ENCODE measurements around the gene SSX5. TPM values are rescaled to one million over a fixed set of nuclear protein-coding genes. Genes with fewer than 3 reads are reported as not detected.
"Not testable (repeated sequence)": the region's sequence is repeated elsewhere in the genome, so short reads cannot be mapped to it uniquely, and the experiment has no call there.

The SSX5 gene, protein sequence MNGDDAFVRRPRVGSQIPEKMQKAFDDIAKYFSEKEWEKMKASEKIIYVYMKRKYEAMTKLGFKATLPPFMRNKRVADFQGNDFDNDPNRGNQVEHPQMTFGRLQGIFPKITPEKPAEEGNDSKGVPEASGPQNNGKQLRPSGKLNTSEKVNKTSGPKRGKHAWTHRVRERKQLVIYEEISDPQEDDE
- not detected for total RNA-seq

DNA sequence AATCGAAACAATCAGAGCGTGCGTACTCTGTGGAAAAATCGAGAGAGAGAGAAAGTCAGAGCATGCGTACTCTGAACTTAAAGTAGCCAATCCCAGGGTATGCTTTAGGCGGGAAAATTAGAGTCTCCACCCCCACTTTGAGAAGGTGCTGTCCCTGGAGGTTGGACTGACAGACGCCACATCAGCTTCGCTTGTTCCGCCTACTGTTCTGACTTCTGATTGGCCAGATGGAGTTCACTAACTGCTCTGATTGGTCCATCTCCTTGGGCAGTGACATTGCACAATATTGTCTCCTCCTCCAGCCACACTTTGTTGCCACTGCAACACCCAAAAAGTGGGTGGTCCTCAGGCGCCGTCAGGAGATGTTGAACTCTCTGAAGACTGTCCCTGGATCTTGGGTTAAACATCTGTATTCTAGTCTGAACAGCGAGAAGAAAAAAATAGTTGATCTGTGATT is at the start of gene SSX5:
TSS of gene SSX5 (minus strand) at position 51 of the 457 bp plus-strand sequence. CDS start 1,437 bp downstream, outside the sequence.
- Mint-ChIP-seq H3K4me3 (no peak within 1 kb of the TSS), H3K4me1 (no peaks in the 10 kb centered on the region), H3K27me3 (no peaks in the 10 kb centered on the region), H3K9me3 (no peaks in the 10 kb centered on the region), H3K27ac (no peak within 1 kb of the TSS), H3K36me3 (ENCODE audit: low read depth) (no peaks in the 10 kb centered on the region)
- ATAC-seq (replicated peaks) = no peak

DNA sequence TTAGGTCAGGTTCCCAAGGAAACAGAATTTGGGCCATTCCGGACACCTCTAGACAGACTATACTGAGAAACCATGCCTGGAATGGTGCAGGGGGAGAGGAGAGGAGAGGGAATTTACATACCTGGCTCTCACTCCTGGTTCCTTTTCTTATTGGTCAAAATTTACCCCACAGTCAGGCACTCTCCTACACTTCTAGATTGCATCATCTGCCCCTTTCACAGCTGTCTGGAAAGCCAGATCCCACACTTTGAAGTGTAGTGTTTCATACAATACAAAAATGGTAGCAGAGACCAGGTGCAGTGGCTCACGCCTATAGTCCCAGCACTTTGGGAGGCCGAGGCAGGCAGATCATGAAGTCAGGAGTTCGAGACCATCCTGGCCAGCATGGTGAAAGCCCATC is 27.6 kb upstream of the SSX5 start:
- not testable (repeated sequence) for H3K27me3 Mint-ChIP-seq; H3K36me3 Mint-ChIP-seq (ENCODE audit: low read depth); H3K4me1 Mint-ChIP-seq; ATAC-seq (replicated peaks); H3K9me3 Mint-ChIP-seq; H3K27ac Mint-ChIP-seq; H3K4me3 Mint-ChIP-seq

DNA sequence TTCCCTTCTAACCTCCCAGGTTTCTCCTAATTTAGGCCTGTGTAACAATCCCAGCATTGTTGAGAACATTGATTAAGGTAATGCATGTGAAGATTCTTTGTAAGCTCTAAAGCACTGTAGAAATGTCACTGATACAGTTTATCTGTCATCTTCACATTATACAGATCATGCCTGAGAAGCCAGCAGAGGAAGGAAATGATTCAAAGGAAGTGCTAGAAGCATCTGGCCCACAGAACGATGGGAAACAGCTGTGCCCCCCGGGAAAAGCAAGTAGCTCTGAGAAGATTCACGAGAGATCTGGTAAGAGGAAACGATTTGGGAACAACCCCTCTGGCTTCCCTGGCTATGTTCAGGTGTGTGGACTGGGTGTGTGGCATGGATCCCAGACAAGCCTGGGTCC is 17.7 kb upstream of the SSX5 start:
- H3K9me3 Mint-ChIP-seq; H3K4me1 Mint-ChIP-seq; H3K36me3 Mint-ChIP-seq (ENCODE audit: low read depth); H3K27ac Mint-ChIP-seq; H3K4me3 Mint-ChIP-seq; ATAC-seq (replicated peaks); H3K27me3 Mint-ChIP-seq: not testable (repeated sequence)

DNA sequence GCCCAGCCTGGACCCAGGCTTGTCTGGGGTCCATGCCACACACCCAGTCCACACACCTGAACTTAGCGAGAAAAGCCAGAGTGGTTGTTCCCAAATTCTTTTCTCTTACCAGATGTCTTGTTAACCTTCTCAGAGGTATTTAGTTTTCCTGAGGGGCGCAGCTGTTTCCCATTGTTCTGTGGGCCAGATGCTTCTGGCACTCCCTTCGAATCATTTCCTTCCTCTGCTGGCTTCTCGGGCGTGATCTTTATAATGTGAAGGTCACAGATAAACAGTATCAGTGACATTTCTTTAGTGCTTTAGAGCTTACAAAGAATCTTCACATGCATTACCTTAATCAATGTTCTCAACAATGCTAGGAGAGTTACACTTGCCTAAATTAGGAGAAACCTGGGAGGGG is 6.6 kb downstream of the SSX5 start:
- ATAC-seq (replicated peaks); H3K4me3 Mint-ChIP-seq; H3K36me3 Mint-ChIP-seq (ENCODE audit: low read depth); H3K9me3 Mint-ChIP-seq; H3K4me1 Mint-ChIP-seq; H3K27me3 Mint-ChIP-seq; H3K27ac Mint-ChIP-seq: not testable (repeated sequence)

DNA sequence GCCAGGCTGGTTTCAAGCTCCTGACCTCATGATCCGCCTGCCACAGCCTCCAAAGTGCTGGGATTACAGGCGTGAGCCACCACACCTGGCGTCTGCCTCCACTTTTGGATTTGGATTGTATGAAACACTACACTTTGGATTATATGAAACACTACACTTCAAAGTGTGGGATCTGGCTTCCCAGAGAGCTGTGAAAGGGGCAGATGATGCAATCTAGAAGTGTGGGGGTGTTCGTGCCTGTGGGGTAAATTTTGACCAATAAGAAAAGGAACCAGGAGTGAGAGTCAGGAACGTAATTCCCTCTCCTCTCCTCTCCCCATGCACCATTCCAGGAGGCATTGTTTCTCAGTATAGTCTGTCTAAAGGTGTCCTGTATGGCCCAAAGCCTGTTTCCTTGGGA is 14.7 kb downstream of the SSX5 start:
- not testable (repeated sequence) for H3K27me3 Mint-ChIP-seq; H3K9me3 Mint-ChIP-seq; H3K4me1 Mint-ChIP-seq; H3K36me3 Mint-ChIP-seq (ENCODE audit: low read depth); ATAC-seq (replicated peaks); H3K4me3 Mint-ChIP-seq; H3K27ac Mint-ChIP-seq

DNA sequence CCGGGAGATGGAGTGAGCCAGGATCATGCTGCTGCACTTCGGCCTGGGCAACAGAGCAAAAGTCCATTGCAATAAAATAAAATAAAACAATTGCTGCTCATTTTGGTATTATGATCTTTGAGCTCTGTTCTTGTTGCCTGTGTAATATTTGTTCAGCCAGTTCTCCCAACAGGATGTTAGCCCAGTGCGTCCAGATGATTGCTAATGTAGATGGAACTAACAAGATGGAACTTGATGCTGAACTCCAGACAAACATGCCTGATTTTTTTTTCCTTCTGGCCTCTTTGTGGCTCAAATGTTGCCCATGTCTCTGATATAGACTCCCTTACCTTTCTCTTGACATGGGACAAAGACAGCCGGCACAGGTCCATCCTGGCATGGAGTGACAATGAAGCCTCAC is 15.8 kb downstream of the SSX5 start:
- no peak overlapping the region for H3K27ac Mint-ChIP-seq
- H3K4me1 Mint-ChIP-seq = no peaks in the 10 kb centered on the region
- no peak overlapping the region for H3K4me3 Mint-ChIP-seq
- H3K36me3 Mint-ChIP-seq (ENCODE audit: low read depth) = no peaks in the 10 kb centered on the region
- no peak for ATAC-seq (replicated peaks)
- H3K27me3 Mint-ChIP-seq = peaks cover 4% of the 10 kb centered on the region
- no peaks in the 10 kb centered on the region for H3K9me3 Mint-ChIP-seq

DNA sequence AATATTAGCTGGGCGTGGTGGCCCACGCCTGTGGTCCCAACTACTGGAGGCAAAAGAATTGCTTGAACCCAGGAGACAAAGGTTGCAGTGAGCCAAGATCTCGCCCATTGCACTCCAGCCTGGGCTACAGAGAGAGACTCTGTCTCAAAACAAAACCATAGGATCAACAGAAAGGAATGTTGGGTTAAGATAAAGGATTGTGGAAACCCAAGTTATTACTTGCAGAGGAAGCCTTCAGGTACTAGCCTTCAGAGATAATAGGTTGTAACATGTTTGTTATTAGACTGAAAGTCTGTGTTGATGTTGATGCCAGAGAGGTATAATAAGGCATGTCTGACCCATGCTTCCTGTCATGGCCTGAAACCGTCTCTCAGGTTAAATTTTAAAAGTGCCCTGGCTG is 16.9 kb downstream of the SSX5 start:
- Mint-ChIP-seq H3K4me3 (no peak overlapping the region), H3K9me3 (no peaks in the 10 kb centered on the region), H3K27me3 (no peaks in the 10 kb centered on the region), H3K27ac (no peak overlapping the region), H3K36me3 (ENCODE audit: low read depth) (no peaks in the 10 kb centered on the region), H3K4me1 (no peaks in the 10 kb centered on the region)
- ATAC-seq (replicated peaks) = no peak

DNA sequence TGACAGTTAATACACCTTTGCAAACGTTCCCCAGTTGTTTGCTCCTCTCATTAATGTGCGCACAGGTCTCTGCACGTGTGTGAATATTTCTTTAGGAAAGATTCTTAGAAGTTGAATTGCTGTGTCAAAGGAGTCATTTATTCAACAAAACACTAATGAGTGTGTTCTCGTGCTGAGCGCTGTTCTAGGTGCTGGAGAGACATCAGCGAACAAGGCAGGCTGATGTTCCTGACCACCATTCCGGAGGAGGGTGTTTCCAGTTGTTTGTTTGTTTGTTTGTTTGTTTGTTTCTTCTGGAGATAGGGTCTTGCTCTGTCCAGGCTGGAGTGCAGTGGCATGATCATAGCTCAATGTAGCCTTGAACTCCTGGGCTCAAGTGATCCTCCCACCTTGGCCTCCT is 30.3 kb downstream of the SSX5 start:
- H3K27me3 Mint-ChIP-seq; H3K9me3 Mint-ChIP-seq; H3K4me3 Mint-ChIP-seq; H3K4me1 Mint-ChIP-seq; H3K36me3 Mint-ChIP-seq (ENCODE audit: low read depth); ATAC-seq (replicated peaks); H3K27ac Mint-ChIP-seq: not testable (repeated sequence)

DNA sequence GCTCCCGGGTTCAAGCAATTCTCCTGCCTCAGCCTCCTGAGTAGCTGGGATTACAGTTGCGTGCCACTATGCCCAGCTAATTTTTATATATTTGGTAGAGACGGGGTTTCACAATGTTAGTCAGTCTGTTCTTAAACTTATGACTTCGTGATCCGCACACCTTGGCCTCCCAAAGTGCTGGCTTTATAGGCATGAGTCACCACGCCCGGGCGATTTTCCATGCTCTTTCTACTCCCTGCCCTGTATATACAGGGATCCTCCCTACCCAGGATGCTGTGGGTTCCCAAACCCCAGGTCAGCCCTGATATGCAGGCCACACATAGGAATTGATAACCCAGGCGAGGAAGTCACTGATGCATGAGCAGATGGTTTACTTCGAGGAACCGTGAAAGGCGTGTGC is 31.4 kb downstream of the SSX5 start:
- Mint-ChIP-seq H3K27me3 (no peaks in the 10 kb centered on the region), H3K9me3 (no peaks in the 10 kb centered on the region), H3K27ac (no peak overlapping the region), H3K4me3 (no peak overlapping the region), H3K4me1 (no peaks in the 10 kb centered on the region), H3K36me3 (ENCODE audit: low read depth) (no peaks in the 10 kb centered on the region)
- ATAC-seq (replicated peaks) = no peak

DNA sequence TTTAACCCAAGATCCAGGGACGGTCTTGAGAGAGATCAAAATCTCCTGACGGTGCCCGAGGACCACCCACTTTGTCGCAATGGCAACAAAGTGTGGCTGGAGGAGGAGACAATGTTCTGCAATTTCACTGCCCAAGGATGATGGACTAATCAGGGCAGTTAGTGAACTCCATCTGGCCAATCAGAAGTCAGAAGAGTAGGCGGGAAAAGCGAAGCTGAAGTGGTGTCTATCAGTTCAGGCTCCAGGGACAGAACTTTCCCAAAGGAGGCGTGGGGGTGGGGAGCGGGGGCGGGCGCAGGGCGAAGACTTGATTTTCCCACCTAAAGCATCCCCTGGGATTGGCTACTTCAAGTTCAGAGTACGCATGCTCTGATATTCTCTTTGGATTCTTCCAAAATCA is 40.6 kb downstream of the SSX5 start:
- no peaks in the 10 kb centered on the region for H3K9me3 Mint-ChIP-seq
- H3K36me3 Mint-ChIP-seq (ENCODE audit: low read depth) = no peaks in the 10 kb centered on the region
- ATAC-seq (replicated peaks) = no peak
- no peak overlapping the region for H3K27ac Mint-ChIP-seq
- no peak overlapping the region for H3K4me3 Mint-ChIP-seq
- H3K4me1 Mint-ChIP-seq = no peaks in the 10 kb centered on the region
- H3K27me3 Mint-ChIP-seq = no peaks in the 10 kb centered on the region

DNA sequence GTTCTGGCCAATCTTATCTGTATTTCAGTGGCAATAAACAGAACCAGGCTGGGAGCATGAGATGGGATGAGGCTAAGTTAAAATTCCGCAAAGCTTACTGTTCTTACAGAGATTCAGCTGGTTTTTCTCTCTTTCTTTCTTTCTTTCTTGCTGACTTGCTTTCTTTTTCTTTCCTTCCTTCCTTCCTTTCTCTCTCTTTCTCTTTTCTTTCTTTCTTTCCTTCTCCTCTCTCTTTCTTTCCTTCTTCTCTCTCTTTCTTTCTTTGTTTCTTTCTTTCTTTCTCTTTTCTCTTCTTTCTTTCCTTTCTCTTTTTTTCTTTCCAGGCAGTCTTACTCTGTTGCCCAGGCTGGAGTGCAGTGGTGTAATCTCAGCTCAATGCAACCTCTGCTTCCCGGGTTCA is 41.8 kb downstream of the SSX5 start:
- Mint-ChIP-seq H3K36me3 (ENCODE audit: low read depth) (no peaks in the 10 kb centered on the region), H3K9me3 (no peaks in the 10 kb centered on the region), H3K4me3 (no peak overlapping the region), H3K4me1 (no peaks in the 10 kb centered on the region), H3K27me3 (no peaks in the 10 kb centered on the region), H3K27ac (no peak overlapping the region)
- no peak for ATAC-seq (replicated peaks)

DNA sequence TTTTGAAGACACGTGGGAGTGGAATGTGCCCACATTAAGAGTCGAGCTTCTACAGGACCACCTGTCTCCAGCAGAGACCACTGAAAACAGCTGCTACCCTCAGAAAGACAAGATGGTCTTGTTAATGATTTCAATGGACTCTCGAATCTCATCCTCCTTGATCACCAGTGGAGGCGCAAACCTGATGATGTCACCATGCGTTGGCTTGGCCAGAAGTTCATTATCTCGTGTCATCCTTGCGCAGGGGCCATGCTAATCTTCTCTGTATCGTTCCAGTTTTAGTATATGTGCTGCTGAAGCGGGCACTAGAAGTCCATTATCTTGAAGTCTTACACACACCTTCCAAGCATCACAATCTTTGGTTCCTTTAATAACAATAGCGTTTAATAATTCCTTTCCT is 42.8 kb downstream of the SSX5 start:
- Mint-ChIP-seq H3K4me3 (no peak overlapping the region), H3K27me3 (no peaks in the 10 kb centered on the region), H3K36me3 (ENCODE audit: low read depth) (no peaks in the 10 kb centered on the region), H3K4me1 (no peaks in the 10 kb centered on the region), H3K27ac (no peak overlapping the region), H3K9me3 (no peaks in the 10 kb centered on the region)
- no peak for ATAC-seq (replicated peaks)

DNA sequence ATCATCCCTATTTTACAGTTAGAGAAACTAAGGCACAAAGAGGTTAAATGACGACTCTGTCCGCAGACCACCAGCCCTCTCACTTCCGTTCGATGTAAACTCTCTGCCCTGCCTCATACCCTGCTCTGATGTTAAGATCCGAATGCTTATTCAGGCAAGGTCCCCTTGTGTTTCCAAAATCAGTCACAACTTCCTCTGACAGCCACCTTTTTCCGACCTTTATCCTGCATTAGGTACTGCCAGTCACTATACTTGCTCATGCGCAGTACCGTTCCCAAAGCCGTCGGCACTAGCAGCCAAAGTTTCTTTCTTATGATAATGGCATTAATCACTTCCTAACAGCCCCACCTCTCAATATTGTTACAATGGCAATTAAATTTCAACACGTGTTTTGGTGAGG is 53.9 kb downstream of the SSX5 start:
- H3K36me3 Mint-ChIP-seq (ENCODE audit: low read depth); H3K27me3 Mint-ChIP-seq; H3K4me1 Mint-ChIP-seq; H3K27ac Mint-ChIP-seq; H3K9me3 Mint-ChIP-seq: not testable (repeated sequence)
- peak; percentile 93 for ATAC-seq (replicated peaks)
- H3K4me3 Mint-ChIP-seq = peak overlapping the region; percentile 54

DNA sequence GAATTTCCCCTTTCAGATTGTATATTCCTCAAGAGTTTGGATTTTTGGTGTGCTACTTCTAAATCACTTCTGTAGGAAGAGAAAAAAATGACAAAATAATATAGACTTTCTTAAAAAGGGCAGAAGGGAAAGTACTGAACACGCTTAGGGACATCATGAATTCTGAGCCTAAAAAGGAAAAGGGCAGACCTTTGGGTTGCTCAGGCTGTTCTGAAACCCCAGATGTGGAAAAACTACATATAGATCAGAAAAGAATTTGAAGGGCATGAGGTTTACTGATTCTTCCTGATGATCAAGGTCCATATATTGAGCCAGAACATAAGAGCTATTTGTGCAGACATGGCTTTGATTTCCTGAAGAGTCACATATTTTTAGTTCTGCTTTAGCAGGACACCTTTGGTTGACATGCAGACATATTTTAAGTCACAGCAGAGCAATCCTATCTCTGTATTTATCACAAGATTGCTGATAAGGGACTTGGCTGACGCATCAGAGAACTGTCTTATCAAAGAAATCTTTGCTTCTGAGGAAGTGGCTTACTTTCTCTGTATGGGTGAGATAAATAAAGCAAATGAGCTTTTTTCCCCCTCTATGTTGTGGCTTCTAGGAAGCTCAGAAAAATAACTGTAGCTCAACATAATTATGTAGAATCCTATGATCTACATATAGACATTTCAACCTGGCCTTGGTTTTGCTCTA is 54.6 kb downstream of the SSX5 start:
- not testable (repeated sequence) for H3K9me3 Mint-ChIP-seq; H3K27ac Mint-ChIP-seq; H3K4me3 Mint-ChIP-seq; H3K4me1 Mint-ChIP-seq; H3K27me3 Mint-ChIP-seq; H3K36me3 Mint-ChIP-seq (ENCODE audit: low read depth)
- peak; percentile 77 for ATAC-seq (replicated peaks)

DNA sequence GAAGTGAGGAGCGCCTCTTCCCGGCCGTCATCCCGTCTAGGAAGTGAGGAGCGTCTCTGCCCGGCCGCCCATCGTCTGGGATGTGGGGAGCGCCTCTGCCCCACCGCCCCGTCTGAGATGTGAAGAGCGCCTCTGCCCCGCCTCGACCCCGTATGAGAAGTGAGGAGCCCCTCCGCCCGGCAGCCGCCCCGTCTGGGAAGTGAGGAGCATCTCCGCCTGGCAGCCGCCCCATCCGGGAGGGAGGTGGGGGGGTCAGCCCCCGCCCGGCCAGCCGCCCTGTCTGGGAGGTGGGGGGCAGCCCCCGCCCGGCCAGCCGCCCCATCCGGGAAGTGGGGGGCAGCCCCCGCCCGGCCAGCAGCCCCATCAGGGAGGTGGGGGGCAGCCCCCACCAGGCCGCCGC is 57.5 kb downstream of the SSX5 start:
- ATAC-seq (replicated peaks); H3K4me1 Mint-ChIP-seq; H3K27ac Mint-ChIP-seq; H3K9me3 Mint-ChIP-seq; H3K4me3 Mint-ChIP-seq; H3K27me3 Mint-ChIP-seq; H3K36me3 Mint-ChIP-seq (ENCODE audit: low read depth): not testable (repeated sequence)

Measured in activated T-helper 17 cell treated with anti-CD3 and anti-CD28 coated beads, Interleukin-2, amount 50 U/mL, for 72 hours (primary cell).